Stimulated activated CD4-positive, alpha-beta T cell treated with anti-CD3 and anti-CD28 coated beads, TNF-alpha, amount 100 ng/mL, for 1 hour (primary cell): ENCODE results near the gene LOXL3.

Experiments
- DNase-seq, 3 donors: peaks; one replicate each; pipeline ENCODE4 v3.0.0-alpha.2; 2020; ENCODE audit warnings: low read depth in 3 of 3, low spot score in 1 of 3

The LOXL3 gene

DNA sequence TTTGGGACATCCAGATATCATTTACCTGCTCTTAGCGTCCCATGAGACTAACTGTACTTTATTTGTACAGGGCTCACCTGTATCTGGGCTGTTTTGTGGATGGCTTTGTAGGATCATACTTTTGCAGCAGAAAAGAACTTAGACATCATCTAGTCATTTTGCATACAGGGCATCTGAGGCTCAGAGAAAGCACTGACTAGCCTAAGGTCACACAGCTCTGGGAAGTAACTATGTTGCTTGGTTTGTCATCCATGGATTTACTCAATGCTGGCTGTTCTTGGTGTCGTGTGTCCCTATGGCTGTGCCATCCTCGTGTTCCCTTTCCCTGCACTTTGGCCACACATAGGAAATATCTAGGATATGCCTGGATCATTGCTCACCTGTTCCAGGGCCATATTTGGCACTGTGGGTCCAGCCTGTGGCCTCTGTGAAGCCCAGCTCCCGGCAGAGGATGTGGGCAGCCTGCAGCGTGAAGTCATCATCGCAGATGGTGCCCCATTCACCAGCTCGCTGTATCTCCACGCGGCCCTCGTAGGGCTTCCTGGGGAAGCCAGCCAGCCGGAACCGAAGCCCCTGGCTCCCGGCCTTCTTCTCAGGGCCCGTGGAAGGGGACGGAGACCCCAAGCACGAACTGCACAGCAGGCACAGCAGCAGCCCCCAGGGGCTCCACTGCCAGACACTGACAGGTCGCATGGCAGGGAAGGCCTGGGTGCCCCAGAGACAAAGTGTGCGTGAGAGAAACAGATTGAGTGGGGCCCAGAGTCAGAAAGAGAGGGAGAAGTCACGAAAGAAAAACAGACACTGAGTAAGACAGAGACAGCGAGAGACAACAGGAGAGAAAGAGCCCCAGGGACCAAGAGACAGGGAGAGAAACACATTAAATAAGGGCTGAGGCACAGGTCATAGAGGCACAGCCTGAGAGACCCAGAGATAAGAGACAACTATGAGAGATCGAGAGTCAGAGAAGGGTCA, 1.5 kb downstream of the LOXL3 start:
- no peak for DNase-seq

GRCh38 chr2:74551530-74551929, 2.2 kb downstream of the LOXL3 start:
- no peak for DNase-seq

GRCh38 chr2:74550231-74550630, 3.5 kb downstream of the LOXL3 start:
- no peak for DNase-seq

DNA sequence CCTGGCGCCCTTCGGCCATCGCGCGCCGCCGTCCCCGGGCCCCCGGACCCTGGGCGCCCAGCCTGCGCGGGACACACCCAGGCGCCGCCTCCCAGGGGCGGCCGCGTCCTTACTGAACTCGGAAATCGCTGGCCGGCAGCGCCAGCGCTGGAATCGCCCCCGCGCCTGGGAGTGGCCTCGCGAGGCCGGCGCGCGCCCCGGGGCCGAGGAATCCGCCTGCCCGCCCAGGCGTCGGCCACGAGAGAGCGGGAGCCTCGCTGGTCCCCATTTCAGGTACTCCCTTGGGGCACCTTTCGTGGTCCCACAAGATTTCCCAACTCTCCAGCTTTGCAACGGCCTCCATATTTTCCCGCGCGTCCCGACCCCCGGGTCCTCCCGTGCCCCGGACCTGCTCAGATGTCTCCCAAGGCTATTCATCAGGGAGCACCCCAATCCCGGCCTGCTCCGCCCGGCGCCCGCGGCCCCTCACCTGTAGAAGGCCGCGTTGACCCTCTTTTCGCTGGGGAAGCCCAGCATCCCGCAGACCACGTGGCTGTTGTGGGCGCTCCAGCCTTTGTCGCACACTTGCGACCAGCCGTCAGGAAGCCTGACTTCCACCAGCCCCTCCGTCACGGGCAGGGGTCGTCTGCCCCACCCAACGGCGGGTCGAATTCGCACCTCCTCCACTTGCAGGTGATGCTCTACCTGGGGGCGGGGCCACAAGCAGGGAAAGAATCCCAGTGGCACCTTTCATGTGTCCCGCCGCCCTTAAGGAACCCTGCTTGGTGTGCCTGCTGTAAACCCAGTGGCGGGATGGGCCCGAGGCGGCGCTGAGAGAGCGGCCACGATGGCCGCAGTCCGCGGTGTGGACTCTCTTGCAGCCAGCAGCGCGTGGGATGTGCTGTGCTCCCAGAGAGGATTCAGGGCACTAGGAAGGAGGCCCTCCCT, 4.6 kb downstream of the LOXL3 start:
- no peak for DNase-seq

DNA sequence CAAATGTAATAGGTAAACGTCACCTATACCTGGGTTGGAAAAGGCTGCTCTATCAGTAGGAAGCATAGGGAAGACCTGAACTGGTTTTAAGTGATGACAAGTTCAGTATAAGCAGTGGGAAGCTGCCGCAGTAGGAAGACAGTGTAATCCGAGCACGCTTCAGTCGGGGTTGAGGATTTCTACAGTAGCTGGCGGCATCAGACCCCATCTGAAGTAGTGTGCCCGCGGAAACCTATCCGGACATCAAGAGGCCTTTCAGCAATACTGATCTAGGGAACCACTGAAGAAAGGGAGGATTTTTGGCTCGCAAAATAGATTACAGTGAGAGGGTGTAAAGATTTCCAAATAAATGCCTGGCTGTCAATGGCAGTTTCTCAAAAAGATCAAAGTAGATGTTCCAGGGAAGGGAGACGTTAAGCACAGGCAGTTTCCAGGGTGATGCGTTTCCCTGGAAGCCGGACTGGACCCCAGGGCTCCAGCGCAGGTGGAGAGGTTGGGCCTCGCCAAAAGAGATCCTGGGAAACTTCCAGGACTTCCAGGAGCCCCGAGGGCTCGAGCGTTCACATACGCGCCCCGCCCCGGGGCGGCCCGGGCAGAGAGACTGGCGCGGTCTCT, 5.3 kb downstream of the LOXL3 start:
- DNase-seq: no peak

GRCh38 chr2:74546004-74546403, 7.7 kb downstream of the LOXL3 start:
- DNase-seq: no peak

DNA sequence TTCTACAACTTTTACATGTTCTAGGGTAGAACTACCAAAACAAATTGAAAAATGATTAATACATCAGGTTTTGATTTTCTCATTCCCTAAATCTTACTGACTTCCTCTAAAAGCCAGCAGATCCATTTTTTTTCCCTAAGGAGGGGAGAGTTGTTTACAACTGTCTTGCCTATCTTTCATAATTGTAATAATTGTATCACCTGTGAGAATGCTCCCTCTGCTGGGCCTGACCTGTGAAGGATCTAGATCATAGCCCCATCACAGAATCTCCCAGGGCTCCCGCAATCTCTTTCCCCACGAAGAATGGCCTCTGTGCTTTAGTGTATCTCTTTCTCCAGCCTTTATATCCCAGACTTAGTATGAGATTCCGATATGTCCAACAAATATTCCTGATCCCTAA, 9.1 kb downstream of the LOXL3 start:
- DNase-seq: no peak

GRCh38 chr2:74542978-74543377, 10.8 kb downstream of the LOXL3 start:
- no peak for DNase-seq

- no peak for DNase-seq
Measured at GRCh38 chr2:74540291-74540690, 13.5 kb downstream of the LOXL3 start.

DNA sequence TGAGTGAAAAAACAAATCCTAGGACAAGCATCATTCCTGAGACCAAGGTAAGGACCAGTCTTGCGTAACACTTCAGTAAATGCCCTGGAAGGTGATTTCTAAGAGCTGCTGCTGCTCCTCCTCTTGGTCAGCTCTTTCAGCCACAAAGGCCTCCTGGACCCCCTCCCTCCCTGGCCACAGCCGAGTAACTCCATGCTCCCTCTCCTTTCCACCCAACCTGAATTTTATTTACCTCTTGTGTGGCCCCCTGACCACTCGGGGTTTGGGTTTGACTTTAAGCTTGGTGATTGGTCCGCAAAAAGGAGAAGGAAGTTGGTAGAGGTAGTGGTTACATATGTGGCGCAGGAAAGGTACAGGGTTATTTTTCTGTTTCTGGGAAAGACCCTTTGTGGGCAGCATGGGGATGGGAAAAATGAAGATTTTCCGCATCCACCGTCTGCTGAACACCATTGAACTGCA, 14.8 kb downstream of the LOXL3 start:
- no peak for DNase-seq

DNA sequence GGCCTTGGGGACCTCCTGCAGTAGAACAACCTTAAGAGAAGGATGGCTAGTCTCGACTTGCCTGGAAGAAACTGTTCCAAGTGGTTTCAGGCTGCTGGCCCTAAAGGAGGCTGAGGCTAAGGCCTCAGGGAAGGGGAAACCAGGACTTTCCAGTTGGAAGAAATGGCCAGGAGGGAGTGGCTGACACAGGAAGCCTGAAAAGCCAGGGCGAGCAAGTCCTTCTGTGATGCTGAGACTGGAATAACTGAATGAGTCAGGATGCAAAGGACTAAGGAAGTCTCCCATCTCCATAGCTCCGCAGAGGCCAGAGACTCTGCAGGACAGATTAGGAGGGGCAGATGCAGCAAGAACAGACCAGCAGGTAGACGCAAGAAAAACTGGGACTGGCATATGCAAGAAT, 16.6 kb downstream of the LOXL3 start:
- no peak for DNase-seq

DNA sequence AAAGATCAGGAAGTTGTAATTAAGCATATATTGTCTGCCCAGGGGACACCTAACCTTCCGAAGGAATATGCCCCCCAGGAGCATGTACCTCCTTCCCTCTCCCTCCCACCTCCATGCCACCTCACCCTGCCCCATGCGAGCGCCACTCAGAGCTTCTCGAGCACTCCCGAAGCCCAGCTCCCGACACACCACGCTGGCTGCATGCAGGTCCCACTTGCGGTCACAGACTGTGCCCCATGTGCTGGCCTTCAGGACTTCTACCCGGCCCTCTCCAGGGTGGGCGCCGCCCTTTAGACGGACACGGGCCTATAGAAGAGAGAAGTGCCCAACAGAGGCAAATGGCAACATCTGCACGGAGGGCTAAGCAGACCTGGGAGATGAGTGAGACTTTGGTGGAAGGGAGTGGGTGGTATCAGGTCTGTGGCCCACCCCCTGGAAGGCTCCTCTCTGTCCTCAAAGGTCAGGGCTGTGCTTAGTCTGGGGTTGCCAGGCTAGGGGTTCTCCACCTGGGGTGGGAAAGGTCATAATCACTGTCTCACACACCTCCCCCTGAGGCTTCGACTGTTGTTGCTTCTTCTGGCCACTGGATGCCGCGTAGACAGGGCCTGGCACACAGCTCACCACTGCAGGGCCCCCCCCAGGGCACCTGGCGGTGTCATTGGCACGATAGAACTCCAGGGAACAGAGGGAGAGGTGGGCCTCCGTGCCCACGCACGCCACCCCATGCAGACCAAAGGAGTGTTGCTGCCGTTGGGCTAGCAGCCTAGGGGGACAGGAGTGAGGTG, 17.4 kb downstream of the LOXL3 start:
- no peak for DNase-seq

GRCh38 chr2:74535440-74535965, 18.2 kb downstream of the LOXL3 start:
- no peak for DNase-seq

DNA sequence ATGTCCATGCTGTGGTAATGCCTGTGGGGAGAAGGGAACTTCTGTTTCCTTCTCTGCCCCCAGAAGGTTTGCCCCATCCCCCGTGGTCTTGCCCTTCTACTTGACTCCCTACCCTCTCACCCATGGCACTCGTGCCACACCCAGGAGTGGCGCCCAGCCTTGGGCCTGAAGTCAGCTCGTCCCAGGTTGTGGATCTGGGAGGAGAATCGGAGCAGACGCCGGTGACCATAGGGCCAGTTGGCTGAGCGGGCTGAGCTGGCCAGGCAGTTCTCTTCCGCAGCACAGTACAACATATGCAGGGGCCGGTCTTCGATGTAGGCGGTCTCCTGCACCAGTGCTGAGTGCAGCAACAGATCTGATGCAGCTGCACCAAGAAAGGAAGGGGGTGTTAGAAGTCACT, 19.3 kb downstream of the LOXL3 start:
- DNase-seq: no peak

GRCh38 chr2:74533464-74533863, 20.3 kb downstream of the LOXL3 start:
- no peak for DNase-seq

DNA sequence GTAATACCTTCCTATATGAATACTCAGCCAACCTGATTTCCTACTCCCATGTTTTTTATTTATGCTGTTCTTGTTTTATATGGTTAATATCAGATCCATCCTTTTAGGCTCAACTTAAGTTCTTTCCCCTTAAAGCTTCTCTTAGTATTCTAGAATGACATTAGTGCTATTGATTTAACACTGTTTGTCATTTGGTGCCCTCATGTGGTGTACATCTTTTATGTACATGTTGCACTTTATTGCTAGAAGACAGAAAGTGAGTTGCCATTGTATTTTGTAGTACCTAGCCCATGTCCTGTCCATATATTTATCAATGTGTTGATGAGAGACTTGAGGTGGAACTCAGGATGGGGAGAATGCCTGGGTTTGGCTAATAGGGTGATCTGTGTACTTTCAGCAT, 21.5 kb downstream of the LOXL3 start:
- DNase-seq: no peak

DNA sequence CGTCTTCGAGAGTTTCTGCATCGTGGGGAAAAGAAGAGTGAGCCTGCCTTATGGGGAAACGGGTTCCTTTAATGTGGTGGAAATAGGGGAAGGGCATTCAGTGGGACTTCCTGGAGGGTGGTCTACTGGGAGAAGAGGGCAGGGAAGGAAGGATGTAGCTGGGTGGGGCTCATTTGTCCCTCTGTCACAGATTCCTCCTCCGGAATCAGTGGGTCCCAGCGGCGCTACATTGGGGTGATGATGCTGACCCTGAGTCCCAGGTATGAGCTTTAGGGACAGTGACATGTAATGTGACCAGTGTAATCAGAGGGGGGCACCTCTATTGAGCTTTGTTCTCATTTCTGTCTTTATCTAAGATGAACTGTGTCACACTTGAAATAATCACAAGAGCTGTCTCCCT, 22.1 kb downstream of the LOXL3 start:
- no peak for DNase-seq

- DNase-seq: no peak
Measured at GRCh38 chr2:74530239-74531187, 23.2 kb downstream of the LOXL3 start.
